ENCODE results near the gene SEC14L1.
"Not testable (repeated sequence)": the region's sequence is repeated elsewhere in the genome, so short reads cannot be mapped to it uniquely, and the experiment has no call there.

SEC14L1 gene

GRCh38 chr17:77242118-77242851 lies 101.5 kb downstream of the SEC14L1 start:
- no peak for DNase-seq

DNA sequence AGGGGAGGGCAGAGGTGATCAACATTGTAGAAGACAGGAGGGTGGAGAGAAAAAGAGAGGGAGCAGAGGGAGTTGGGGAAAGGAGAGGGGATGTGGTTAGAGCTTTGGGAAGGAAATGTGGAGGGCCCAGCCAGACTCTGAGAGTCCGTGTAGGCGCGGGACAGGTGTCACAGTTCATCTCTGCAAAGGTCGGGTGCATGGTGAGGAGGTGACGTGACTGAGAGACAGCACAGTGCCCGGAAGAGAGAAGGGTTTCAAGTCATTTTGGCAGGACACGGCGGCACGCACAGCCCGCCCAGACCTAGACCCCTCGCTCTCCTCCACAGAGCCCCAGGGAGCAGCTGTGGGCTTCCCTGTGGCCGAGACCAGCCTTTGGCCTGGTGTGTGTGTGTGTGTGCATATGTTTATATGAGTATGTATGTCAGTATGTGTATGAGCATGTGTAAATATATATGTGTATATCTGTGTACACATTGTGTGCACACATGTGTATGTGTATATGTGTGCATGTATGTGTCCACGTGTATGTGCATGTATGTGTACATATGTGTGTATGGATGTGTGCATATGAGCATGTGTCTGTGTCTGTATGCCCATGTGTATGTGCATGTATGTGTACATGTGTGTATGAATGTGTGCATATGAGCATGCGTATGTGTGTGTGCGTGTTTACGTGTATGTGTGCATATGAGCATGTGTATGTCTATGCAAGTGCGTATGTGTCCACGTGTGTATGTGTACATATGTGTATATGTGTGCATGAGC lies 104.6 kb downstream of the SEC14L1 start:
- no peak for DNase-seq

- no peak for DNase-seq
Measured at GRCh38 chr17:77246110-77247047, 105.6 kb downstream of the SEC14L1 start.

- DNase-seq = peak; percentile 34 to 67
Measured at GRCh38 chr17:77247048-77247541, 106.3 kb downstream of the SEC14L1 start.

DNA sequence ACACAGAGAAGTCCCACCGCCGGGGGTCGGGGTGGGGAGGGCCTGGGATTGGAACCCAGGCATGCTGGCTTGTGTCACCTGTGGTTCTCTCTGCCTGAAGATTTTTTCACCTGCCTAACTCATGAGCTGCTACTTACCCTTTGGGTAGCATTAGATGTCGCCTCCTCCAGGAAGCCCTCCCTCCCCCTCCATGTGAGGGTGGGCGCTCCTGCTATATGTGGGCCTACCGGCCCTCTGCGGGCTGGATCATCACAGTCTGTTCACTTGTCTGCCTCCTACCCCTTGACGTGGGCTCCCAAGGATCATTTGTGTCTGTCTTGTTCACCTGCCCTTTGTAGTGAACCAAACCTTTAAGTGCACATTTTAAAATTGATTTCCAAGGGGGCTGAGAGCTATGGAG lies 106.8 kb downstream of the SEC14L1 start:
- DNase-seq = no peak

- DNase-seq = no peak
Measured at GRCh38 chr17:77248216-77249114, 107.7 kb downstream of the SEC14L1 start.

- DNase-seq = no peak
Measured at GRCh38 chr17:77251622-77252183, 110.9 kb downstream of the SEC14L1 start.

- DNase-seq = not testable (repeated sequence)
Measured at GRCh38 chr17:77252306-77252705, 111.5 kb downstream of the SEC14L1 start.

DNA sequence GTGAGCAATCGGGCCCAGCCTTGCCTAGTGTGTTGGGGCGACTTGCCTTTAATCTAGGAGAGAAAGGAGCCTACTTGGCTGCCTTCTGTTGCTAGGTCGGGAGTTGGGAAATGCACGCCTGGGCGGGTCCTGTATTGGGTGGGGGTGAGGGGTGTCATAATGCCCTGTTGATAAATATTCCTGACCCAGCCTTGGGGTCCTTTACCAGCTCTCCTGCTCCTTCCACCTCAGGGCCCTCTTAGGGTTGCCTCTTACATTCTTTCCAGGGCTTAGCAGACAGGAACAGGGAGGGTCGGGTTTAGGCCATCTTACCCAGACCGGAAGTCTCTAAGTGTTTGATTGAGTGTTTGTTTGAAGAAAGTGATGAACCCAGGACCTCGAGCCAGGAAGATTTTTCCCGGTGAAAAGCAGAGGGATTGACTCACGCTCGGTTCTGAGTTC lies 112.9 kb downstream of the SEC14L1 start:
- no peak for DNase-seq

DNA sequence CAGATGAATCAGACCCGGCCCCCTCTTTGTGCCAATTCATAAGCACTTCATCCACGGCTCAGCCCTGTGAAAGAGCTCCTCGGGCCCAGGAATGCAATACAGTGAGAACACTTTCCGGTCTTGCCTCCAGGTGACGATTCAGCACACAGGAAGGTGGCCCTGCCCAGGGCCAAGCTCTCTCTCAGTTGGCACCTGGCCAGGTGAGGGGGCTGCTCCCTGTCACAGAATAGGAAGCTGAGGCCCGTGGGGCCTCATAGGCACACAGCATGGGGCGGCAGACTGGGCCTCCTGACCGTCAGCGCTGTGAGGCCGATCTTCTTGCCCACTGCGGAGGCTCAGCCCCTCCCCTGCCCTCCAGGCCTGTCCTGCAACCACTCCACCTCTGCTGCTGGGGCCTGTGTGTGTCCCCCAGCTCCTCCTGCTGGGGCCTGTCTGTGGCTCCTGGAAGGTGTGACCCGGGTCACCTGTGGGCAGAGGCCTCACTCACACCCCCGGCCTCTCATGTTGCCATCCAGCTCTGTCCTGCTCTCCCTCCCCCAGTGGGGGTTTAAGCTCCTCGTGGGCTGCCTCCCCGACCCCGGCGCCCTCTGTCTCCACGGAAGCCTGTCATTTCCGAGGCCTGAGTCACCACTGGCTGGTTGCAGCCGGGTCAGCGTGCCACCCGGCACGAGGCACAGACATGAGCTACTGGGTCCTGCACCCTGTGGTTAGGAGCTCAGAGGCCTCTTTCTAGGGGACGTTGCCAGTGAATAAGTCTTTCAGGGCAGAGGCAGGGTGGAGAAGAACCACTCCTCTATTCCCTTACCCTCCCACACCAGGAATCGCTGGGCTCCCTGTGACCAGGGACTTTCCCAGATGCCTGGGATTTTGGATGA lies 114.4 kb downstream of the SEC14L1 start:
- DNase-seq = no peak

DNA sequence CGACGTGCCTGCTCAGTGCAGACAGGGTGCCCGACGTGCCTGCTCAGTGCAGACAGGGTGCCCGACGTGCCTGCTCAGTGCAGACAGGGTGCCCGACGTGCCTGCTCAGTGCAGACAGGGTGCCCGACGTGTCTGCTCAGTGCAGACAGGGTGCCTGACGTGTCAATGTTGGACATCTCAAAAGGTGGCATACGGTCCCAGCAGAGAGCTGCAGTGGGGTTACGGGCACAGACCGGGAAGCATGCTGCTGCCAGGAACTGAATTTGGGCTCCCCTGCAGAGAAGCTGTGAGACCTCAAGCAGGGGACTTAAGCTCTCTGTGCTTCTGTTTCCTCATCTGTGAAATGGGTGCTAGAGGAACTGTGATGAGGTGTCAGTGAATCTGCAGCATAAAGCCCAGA lies 115.2 kb downstream of the SEC14L1 start:
- DNase-seq = not testable (repeated sequence)

DNA sequence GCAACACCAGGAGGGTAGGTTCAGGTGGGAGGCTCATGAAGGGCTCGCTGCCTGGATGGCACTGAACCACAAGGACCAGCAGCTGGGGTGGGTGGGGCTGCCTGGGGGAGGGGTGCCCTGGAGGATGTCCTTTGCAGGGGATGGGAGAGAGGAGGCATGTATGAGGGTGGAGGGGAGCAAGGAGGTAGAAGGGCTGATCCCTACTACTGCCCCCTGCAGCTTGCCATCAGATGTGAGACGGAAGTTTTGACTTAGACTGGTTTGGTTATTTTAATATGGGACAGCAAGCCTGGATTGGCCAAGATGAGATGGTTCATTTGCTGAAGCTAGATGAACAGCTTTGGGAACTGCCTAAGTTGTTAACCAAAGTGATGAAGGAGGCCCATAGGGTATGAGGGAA lies 115.9 kb downstream of the SEC14L1 start:
- DNase-seq = no peak

GRCh38 chr17:77257169-77257568 lies 116.4 kb downstream of the SEC14L1 start:
- DNase-seq = no peak

GRCh38 chr17:77257596-77258458 lies 117.1 kb downstream of the SEC14L1 start:
- DNase-seq = no peak

- DNase-seq = no peak
Measured at GRCh38 chr17:77258638-77259037, 117.9 kb downstream of the SEC14L1 start.

DNA sequence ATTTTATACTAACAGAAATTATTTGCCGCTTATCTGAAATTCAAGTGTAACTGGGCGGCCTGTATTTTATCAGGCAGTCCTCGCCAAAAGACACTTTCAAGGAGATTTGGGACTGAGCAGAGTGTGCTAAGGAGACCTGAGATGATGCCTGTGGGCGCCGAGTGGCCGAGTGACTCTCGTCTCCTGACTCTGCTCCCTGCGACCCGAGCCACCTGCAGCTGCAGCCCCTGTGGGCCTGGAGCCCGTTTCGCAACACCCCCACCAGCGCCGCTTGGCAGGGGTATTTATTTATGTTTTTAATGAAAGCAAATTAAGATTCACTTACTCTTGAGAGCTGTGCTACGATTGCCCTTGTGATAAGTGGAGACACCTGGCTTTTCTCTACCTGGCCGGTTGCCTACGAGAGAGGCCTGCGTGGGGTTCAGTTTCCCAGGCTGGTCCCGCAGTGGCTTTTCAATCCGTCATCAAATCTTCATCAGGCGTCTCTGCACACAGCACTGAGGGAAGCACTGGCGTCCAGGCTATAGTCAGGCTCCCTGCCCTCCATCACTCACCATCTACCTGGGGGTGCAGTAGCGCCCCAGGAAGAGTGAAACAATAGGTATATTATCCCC lies 124.0 kb downstream of the SEC14L1 start:
- no peak for DNase-seq

- DNase-seq = no peak
Measured at GRCh38 chr17:77266213-77266612, 125.4 kb downstream of the SEC14L1 start.
